AG10803 (cell line): ENCODE measurements around the gene EPHB2.
A peak's percentile ranks its signal among the peaks of the same experiment; 100 is the strongest.

Experiments
- DNase-seq: peaks from one replicate; pipeline ENCODE4 v3.0.0; 2010; ENCODE audit warnings: low read depth
- H3K4me3 ChIP-seq: 2 replicates; pipeline ENCODE4 v1.5.1; 2011; ENCODE audit warnings: mild to moderate bottlenecking, low read length, control low read depth
- CTCF ChIP-seq: conservative IDR thresholded peaks from 2 replicates; pipeline ENCODE4 v1.5.1; 2011; ENCODE audit warnings: mild to moderate bottlenecking, low read length, control low read depth, inconsistent platforms

EPHB2 gene

DNA sequence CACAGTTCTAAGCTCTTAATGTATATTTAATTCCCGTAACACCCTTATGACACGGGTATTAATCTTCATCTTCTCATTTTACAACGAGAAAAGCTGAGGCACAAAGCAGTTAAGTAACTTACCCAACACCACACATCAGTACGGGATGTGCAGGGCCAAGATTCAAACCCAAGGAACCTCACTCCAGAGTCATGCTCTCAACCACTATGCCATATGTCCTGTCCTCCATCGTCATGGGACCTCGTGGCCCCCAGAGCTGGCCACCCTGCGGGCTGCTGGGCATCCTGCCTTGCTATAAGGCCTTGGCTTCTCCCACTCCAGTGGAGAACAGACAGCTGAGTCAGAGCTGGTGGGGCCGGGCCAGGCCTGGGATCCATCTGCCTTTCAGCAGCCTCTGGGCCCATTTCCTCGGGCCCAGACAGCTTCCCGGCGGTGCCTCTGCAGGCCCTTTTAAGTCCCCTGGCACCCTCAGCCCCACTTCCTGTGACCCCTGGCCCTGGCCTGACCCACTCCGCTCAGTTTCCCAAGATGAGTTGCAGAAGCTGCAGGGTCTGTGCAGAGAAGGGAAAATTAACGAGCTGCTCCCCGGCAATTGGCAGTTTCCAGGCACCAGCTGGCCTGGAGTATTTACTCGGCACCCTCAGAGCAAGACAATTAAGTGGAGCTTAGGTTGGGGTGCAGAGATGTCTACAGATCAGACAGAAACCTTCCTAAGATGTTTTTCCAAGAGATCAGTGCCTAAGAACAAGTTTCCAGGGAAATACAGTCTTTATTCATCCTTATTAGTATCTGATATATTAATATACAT lies 98.2 kb downstream of the EPHB2 start:
- no peak overlapping the region for H3K4me3 ChIP-seq
- no peak for TF ChIP-seq CTCF
- DNase-seq, result peak; percentile 90

GRCh38 chr1:22809783-22810182 lies 99.1 kb downstream of the EPHB2 start:
- TF ChIP-seq CTCF, result no peak
- DNase-seq, result no peak

DNA sequence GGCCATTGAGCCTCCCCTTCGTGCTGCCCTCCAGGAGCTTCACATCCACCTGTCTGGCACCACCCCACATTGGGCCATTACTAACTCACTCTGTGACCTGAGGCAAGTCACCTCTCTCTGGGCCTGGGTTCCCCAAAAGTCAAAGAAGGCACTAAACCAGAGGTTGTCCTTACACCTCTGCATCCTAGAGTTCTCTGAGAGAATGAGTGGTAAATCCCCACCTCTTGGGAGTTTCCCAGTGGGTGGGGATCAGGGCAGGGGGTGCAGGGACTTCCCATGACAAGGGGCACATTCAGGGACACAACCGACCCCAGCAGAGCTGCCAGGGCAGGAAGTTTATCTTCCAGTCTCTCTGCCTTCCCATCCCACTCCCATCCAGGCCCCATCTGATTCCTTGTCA lies 99.7 kb downstream of the EPHB2 start:
- DNase-seq, result no peak
- no peak overlapping the region for H3K4me3 ChIP-seq

More at GRCh38 chr1:22809783-22810182, 99.1 kb downstream of the EPHB2 start:
- H3K4me3 ChIP-seq, result no peak overlapping the region

DNA sequence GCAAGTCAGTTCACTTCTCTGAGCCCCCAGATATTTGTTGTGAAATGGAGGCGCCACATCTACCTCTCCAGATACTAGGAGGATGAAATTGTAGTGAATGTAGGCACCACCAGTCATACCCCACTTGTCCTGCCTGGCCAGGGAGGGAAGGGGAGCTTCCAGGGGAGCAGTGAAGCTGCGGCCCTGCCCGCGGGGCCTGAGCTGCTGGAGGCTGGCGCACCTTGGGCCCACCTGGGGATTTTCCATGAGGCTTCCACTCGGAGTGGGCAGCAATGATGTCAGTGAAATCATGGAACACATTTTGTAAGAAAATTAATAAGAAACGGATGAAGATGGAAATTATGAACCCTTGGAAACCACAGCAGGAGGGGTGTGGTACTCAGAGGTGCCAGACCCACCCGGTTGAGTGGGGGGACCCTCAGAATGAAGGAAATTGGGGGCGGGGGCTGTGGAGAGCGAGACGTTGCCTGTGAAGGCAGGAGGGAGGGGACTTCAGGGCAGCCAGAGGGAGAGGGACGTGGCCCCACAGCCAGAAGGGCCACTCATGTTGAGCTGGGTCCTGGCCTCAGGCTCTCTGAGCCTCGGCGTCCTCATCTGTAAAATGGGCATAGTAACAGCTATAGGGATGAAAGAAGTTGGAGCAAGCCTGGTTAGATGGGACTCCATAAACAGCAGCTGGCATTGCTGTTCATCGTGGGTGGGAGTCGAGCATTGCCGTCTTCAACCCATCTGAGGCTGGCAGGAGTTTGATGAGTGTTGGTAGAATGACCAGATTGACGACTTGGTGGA lies 101.6 kb downstream of the EPHB2 start:
- no peak for DNase-seq
- no peak overlapping the region for H3K4me3 ChIP-seq
- TF ChIP-seq CTCF, result no peak

More for the DNA sequence above, 99.7 kb downstream of the EPHB2 start:
- TF ChIP-seq CTCF, result no peak

DNA sequence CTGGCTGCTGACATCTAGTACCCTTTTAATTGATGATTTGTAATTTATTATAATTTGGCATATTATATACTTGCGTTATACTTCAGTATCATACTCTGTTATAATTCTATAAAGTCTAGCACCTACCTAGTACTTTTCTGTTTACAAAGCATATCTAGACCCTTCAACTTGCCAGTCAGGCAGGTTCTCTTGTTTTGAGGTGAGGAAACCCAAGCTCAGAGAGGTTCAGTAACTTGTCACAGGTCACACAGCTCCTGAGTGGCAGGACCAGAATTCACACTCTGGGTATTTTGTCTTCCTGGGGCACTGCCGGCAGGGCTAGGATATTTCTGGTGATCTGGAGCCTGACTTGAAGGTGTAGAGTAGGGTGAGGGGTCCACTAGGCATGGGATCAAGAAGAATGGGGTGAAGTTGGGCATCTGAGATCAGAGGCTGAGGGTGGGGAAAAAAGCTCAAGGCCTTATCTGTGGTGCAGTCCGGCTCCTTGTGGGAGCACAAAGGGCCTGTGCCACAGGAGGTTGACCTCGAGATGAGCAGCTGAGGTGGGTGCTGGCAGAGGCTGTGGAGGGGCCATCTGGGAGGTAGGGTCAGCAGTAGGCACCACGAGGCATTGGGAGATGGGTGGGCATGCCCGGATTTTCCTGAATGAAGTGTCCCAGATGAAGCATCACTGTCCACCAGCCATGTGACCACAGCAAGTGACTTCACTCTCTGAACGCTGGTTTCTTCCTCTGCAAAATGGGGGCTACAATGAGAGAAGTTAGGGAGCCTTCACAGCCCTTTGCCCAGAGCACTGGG lies 102.6 kb downstream of the EPHB2 start:
- no peak overlapping the region for H3K4me3 ChIP-seq
- no peak for DNase-seq
- TF ChIP-seq CTCF, result no peak

GRCh38 chr1:22814176-22815042 lies 103.8 kb downstream of the EPHB2 start:
- DNase-seq, result peak; percentile 78
- no peak overlapping the region for H3K4me3 ChIP-seq
- TF ChIP-seq CTCF, result no peak
